Right lung (tissue), 10 donors: ENCODE measurements around the gene MPEG1. TPM values are rescaled to one million over a fixed set of nuclear protein-coding genes. Genes with fewer than 3 reads are reported as not detected.

ENCODE experiments used
- DNase-seq, 2 donors: peaks; one replicate each; pipeline ENCODE4 v3.0.0-alpha.2; 2013
- long read RNA-seq, 8 donors: transcript quantifications; one replicate each; lab custom pipeline, GENCODE V29; 2026
- polyA plus RNA-seq, 5 donors: library from polyadenylated mRNA; unstranded; fragments of 120-200 nt; gene quantifications; one replicate each; pipeline versions ENCODE4 v1.2.1 to v1.2.3, GENCODE V29; 2013; ENCODE audit warnings: inconsistent platforms in 1 of 5, low replicate concordance in 1 of 5; ENCODE audit not compliant: insufficient read length in 5 of 5, insufficient read depth in 1 of 5

The MPEG1 gene
- polyA plus RNA-seq: 10 to 100 TPM; 12.0 to 16.4 (median 14.7) TPM
- long read RNA-seq, donor 1, full-length matches to known transcripts: 59 of 59 reads
- long read RNA-seq, donor 1, partial matches to known transcripts: 0 of 59 reads
- long read RNA-seq, donor 1, other reads (novel, unspliced or antisense): 0 of 59 reads
- long read RNA-seq, donor 2, full-length matches to known transcripts: 33 of 33 reads
- long read RNA-seq, donor 2, partial matches to known transcripts: 0 of 33 reads
- long read RNA-seq, donor 2, other reads (novel, unspliced or antisense): 0 of 33 reads
- long read RNA-seq, donor 3, full-length matches to known transcripts: 48 of 48 reads
- long read RNA-seq, donor 3, partial matches to known transcripts: 0 of 48 reads
- long read RNA-seq, donor 3, other reads (novel, unspliced or antisense): 0 of 48 reads
- long read RNA-seq, donor 4, full-length matches to known transcripts: 33 of 33 reads
- long read RNA-seq, donor 4, partial matches to known transcripts: 0 of 33 reads
- long read RNA-seq, donor 4, other reads (novel, unspliced or antisense): 0 of 33 reads
- long read RNA-seq, donor 5, full-length matches to known transcripts: 55 of 55 reads
- long read RNA-seq, donor 5, partial matches to known transcripts: 0 of 55 reads
- long read RNA-seq, donor 5, other reads (novel, unspliced or antisense): 0 of 55 reads
- long read RNA-seq, donor 6, full-length matches to known transcripts: 27 of 27 reads
- long read RNA-seq, donor 6, partial matches to known transcripts: 0 of 27 reads
- long read RNA-seq, donor 6, other reads (novel, unspliced or antisense): 0 of 27 reads
- long read RNA-seq, donor 7, full-length matches to known transcripts: 37 of 37 reads
- long read RNA-seq, donor 7, partial matches to known transcripts: 0 of 37 reads
- long read RNA-seq, donor 7, other reads (novel, unspliced or antisense): 0 of 37 reads
- long read RNA-seq, donor 8, full-length matches to known transcripts: 11 of 11 reads
- long read RNA-seq, donor 8, partial matches to known transcripts: 0 of 11 reads
- long read RNA-seq, donor 8, other reads (novel, unspliced or antisense): 0 of 11 reads

GRCh38 chr11:59212744-59213631 is at the start of gene MPEG1:
Gene MPEG1 (minus strand): TSS chr11:59212927. CDS start chr11:59212865, 62 bp downstream.
- no peak for DNase-seq

GRCh38 chr11:59262177-59262818 is 49.6 kb upstream of the MPEG1 start:
- DNase-seq: no peak

- no peak for DNase-seq
Observed at GRCh38 chr11:59261150-59261549, 48.4 kb upstream of the MPEG1 start.

GRCh38 chr11:59259867-59260475 is 47.2 kb upstream of the MPEG1 start:
- DNase-seq: no peak

- DNase-seq: no peak
Observed at GRCh38 chr11:59259047-59259446, 46.3 kb upstream of the MPEG1 start.

GRCh38 chr11:59255281-59255680 is 42.6 kb upstream of the MPEG1 start:
- DNase-seq: no peak

- DNase-seq: no peak
Observed at GRCh38 chr11:59254286-59254685, 41.6 kb upstream of the MPEG1 start.

- no peak for DNase-seq
Observed at GRCh38 chr11:59253001-59253400, 40.3 kb upstream of the MPEG1 start.

GRCh38 chr11:59249535-59249934 is 36.8 kb upstream of the MPEG1 start:
- no peak for DNase-seq

GRCh38 chr11:59247531-59248227 is 35.0 kb upstream of the MPEG1 start:
- no peak for DNase-seq

- DNase-seq: no peak
Observed at GRCh38 chr11:59243633-59244032, 30.9 kb upstream of the MPEG1 start.

GRCh38 chr11:59240322-59240721 is 27.6 kb upstream of the MPEG1 start:
- no peak for DNase-seq

GRCh38 chr11:59226396-59226795 is 13.7 kb upstream of the MPEG1 start:
- no peak for DNase-seq

- no peak for DNase-seq
Observed at GRCh38 chr11:59225017-59225416, 12.3 kb upstream of the MPEG1 start.

GRCh38 chr11:59224351-59224928 is 11.7 kb upstream of the MPEG1 start:
- DNase-seq: peak; percentile 59 to 73

GRCh38 chr11:59223611-59224010 is 10.9 kb upstream of the MPEG1 start:
- no peak for DNase-seq

- no peak for DNase-seq
Observed at GRCh38 chr11:59223177-59223576, 10.4 kb upstream of the MPEG1 start.

GRCh38 chr11:59222464-59223060 is 9.8 kb upstream of the MPEG1 start:
- no peak for DNase-seq

GRCh38 chr11:59221441-59221840 is 8.7 kb upstream of the MPEG1 start:
- no peak for DNase-seq
